WERI-Rb-1 (cell line): ENCODE measurements around the gene TMEM123.

Source experiments
- DNase-seq: peaks from one replicate; pipeline ENCODE4 v3.0.0-alpha.2; 2020
- H3K27ac ChIP-seq: fragments of 250-450 bp; sonication (Bioruptor Pico); 2 replicates; pipeline ENCODE4 v1.5.1; 2020; ENCODE audit warnings: mild to moderate bottlenecking, moderate library complexity
- H3K27me3 ChIP-seq: fragments of 250-450 bp; sonication (Bioruptor Pico); 2 replicates; pipeline ENCODE4 v1.5.1; 2021; ENCODE audit warnings: mild to moderate bottlenecking, low read depth, moderate library complexity; ENCODE audit not compliant: insufficient read depth, severe bottlenecking
- H3K36me3 ChIP-seq: fragments of 250-450 bp; sonication (Bioruptor Pico); 2 replicates; pipeline ENCODE4 v1.5.1; 2020; ENCODE audit warnings: mild to moderate bottlenecking, moderate library complexity
- H3K4me3 ChIP-seq: 2 replicates; pipeline ENCODE4 v1.5.1; 2011; ENCODE audit warnings: low read depth, mild to moderate bottlenecking, control low read depth, low read length
- H3K9me3 ChIP-seq: fragments of 250-450 bp; sonication (Bioruptor Pico); 2 replicates; pipeline ENCODE4 v1.5.1; 2021; ENCODE audit warnings: mild to moderate bottlenecking, moderate library complexity; ENCODE audit not compliant: severe bottlenecking
- TF ChIP-seq, protein P1 (sequence below): IDR thresholded peaks from 2 replicates; pipeline ENCODE4 v1.5.1; 2011; ENCODE audit warnings: low read depth, mild to moderate bottlenecking, control low read depth, inconsistent platforms, low read length

The TMEM123 gene

DNA sequence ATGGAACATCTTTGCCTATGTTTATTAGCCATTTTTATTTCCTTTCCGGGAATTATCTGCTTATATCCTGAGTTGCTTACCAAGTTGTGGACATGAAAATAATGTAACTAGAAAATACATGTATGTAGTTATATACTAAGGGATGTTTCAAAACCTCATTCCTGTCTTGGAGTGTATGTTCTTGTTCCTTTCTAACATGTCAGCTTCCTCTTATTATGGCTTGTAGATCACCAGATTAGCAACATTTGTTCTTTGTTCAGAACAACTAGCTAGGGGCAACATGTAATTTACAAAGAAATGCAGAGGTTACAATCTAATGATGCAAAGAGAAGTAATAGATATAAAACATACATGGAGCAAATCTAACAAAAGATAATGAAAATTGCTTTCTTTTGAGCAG is 13.1 kb upstream of the TMEM123 start:
- no peaks in the 10 kb centered on the region for H3K27me3 ChIP-seq
- no peak overlapping the region for H3K27ac ChIP-seq
- no peak overlapping the region for H3K4me3 ChIP-seq
- H3K9me3 ChIP-seq = no peaks in the 10 kb centered on the region
- no peaks in the 10 kb centered on the region for H3K36me3 ChIP-seq
- no peak for DNase-seq
- TF ChIP-seq, protein P1, sequence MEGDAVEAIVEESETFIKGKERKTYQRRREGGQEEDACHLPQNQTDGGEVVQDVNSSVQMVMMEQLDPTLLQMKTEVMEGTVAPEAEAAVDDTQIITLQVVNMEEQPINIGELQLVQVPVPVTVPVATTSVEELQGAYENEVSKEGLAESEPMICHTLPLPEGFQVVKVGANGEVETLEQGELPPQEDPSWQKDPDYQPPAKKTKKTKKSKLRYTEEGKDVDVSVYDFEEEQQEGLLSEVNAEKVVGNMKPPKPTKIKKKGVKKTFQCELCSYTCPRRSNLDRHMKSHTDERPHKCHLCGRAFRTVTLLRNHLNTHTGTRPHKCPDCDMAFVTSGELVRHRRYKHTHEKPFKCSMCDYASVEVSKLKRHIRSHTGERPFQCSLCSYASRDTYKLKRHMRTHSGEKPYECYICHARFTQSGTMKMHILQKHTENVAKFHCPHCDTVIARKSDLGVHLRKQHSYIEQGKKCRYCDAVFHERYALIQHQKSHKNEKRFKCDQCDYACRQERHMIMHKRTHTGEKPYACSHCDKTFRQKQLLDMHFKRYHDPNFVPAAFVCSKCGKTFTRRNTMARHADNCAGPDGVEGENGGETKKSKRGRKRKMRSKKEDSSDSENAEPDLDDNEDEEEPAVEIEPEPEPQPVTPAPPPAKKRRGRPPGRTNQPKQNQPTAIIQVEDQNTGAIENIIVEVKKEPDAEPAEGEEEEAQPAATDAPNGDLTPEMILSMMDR = no peak

DNA sequence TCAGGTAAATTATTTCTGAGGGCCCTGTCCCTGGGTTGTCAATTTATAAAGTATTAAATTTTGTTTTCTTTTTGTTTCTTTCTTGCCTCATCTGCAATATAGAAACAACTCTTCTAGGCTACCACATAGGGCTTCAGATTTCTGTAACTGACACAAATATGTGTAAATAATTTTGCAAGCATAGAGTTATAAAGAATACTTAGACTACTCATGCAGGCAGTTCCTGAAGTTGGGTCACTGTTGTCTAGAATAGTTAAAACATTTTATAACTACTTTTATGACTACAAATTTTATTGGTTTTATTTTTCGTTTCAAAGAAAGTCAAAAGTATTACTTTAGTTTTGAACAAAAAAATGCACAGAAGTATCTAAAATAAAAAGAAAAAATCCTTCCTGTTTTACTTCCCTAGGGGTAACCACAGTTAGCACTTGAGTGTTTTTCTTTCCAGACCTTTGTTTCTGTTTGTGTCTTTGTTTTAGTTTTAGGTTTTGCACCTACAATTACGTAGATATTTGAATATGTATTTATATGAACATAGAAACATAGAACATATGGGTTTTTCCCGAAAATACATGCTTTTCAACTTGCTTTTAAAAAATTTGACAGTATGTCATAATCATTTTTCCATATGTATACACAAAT is 12.4 kb upstream of the TMEM123 start:
- no peaks in the 10 kb centered on the region for H3K36me3 ChIP-seq
- DNase-seq = no peak
- H3K27ac ChIP-seq = no peak overlapping the region
- no peaks in the 10 kb centered on the region for H3K27me3 ChIP-seq
- TF ChIP-seq, protein P1 = no peak
- no peak overlapping the region for H3K4me3 ChIP-seq
- H3K9me3 ChIP-seq = no peaks in the 10 kb centered on the region

DNA sequence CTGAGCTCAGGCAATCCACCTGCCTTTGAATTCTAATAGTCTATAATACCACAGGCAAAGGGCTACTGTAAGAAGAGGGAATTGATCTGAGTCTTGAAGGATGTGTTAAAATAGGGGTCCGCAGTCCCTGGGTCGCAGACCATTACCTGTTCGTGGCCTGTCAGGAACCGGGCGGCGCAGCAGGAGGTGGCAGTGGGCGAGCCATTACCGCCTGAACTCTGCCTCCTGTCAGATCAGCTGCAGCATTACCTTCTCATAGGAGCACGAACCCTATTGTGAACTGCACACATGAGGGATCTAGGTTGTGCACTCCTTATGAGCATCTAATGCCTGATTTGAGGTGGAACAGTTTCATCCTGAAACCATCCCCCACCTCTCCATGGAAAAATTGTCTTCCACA is 11.5 kb upstream of the TMEM123 start:
- no peaks in the 10 kb centered on the region for H3K9me3 ChIP-seq
- TF ChIP-seq, protein P1 = no peak
- H3K27ac ChIP-seq = no peak overlapping the region
- H3K4me3 ChIP-seq = no peak overlapping the region
- H3K27me3 ChIP-seq = no peaks in the 10 kb centered on the region
- DNase-seq = no peak
- H3K36me3 ChIP-seq = no peaks in the 10 kb centered on the region

DNA sequence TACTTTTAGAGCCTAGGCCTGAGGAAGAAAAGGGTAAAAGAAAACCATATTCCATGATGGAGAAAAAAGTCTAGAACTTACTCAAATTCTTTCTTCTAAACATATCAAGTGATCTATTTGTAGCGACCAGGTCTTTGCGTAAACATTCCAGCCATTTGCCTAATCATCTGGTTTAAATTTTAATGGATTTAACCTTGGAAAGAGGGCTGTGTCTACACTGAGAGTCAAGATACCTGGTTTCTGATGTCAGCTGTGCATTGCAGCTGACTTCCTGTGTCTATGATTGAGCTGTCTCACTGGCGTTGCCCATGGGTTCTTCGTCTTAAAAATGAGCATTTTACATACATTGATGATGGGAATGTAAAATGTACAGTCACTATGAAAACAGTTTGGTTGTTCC is 10.0 kb upstream of the TMEM123 start:
- H3K4me3 ChIP-seq = no peak overlapping the region
- no peak for DNase-seq
- TF ChIP-seq, protein P1 = no peak
- H3K27me3 ChIP-seq = no peaks in the 10 kb centered on the region
- no peak overlapping the region for H3K27ac ChIP-seq
- H3K36me3 ChIP-seq = no peaks in the 10 kb centered on the region
- no peaks in the 10 kb centered on the region for H3K9me3 ChIP-seq

DNA sequence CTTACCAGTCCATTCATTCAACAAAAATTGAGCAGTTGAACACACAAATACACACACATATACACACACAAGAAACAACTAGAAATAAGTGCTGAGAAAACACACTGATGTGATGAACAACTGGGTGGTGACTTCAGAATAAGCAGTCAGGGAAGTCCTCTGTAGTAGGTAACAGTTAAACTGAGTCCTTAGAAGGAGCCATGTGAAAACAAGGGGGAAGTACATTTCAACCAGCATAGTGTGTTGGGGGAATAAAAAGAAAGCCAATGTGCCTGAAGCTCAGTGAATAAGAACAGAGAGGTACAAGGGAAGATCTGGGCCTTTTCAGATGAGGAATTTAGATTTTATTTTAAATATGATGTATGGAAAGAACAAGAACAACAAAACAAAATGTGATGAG is 6.8 kb upstream of the TMEM123 start:
- H3K27me3 ChIP-seq = no peaks in the 10 kb centered on the region
- no peak for DNase-seq
- no peaks in the 10 kb centered on the region for H3K9me3 ChIP-seq
- H3K4me3 ChIP-seq = no peak overlapping the region
- H3K36me3 ChIP-seq = no peaks in the 10 kb centered on the region
- TF ChIP-seq, protein P1 = no peak
- H3K27ac ChIP-seq = no peak overlapping the region

DNA sequence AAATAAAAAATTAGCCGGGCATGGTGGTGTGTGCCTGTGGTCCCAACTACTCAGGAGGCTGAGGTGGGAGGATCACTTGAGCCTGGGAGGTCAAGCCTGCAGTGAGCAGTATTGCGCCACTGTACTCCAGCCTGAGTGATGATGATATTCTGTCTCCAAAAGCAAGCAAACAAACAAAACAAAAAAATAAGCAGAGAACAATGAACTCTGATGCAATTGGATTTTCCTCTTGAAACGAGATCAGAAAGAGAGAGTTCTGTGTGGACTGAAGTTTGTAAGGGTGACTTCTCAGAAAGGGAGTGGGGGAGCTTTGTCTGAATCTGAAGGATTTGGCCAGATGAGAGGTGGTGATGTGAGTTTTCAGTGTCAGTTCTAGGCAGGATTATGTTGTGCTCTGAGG is 6.0 kb upstream of the TMEM123 start:
- DNase-seq = no peak
- Histone ChIP-seq H3K27ac (no peak overlapping the region), H3K36me3 (no peaks in the 10 kb centered on the region), H3K9me3 (no peaks in the 10 kb centered on the region), H3K4me3 (no peak overlapping the region), H3K27me3 (no peaks in the 10 kb centered on the region)
- TF ChIP-seq, protein P1 = no peak
